ENCODE measurements around the gene KAZALD1. TPM values are rescaled to one million over a fixed set of nuclear protein-coding genes. Genes with fewer than 3 reads are reported as not detected.

KAZALD1 gene
- total RNA-seq, 4 donors from 2014 or later: 1.0 to 4.0 (median 2.6) TPM

- DNase-seq (ENCODE audit: extremely low spot score): no peak
- Histone ChIP-seq H3K36me3 (no peaks in the 10 kb centered on the region), H3K4me3 (no peak overlapping the region), H3K27me3 (peaks cover 0 to 70% (median 48%) of the 10 kb centered on the region in 4 donors), H3K4me1 (peaks cover 13 to 28% (median 23%) of the 10 kb centered on the region in 4 donors), H3K27ac (replicated peaks in 1 of 4) (no peak overlapping the region), H3K9me3 (no peaks in the 10 kb centered on the region)
- TF ChIP-seq POLR2A (IDR thresholded peaks at IDR 0.05; ENCODE audit: low read depth) (no peak), EP300 (IDR thresholded peaks at IDR 0.05) (no peak), POLR2AphosphoS5 (IDR thresholded peaks at IDR 0.05) (no peak), CTCF (IDR thresholded peaks at IDR 0.05) (no peak)
- 20% methylated on average over 54 of the region's 62 CpGs for WGBS
- intact Hi-C loops (cut with DNase I): no loop called here
Measured at GRCh38 chr10:101047961-101048892, 13.6 kb upstream of the KAZALD1 start.

- intact Hi-C loops (cut with DNase I): no loop called here
- DNase-seq (ENCODE audit: extremely low spot score): no peak
- WGBS: 26% methylated on average over 11 of the region's 42 CpGs
- Histone ChIP-seq H3K9me3 (no peaks in the 10 kb centered on the region), H3K27ac (replicated peaks in 1 of 4) (no peak overlapping the region), H3K4me1 (peaks cover 8 to 24% (median 18%) of the 10 kb centered on the region in 4 donors), H3K36me3 (no peaks in the 10 kb centered on the region), H3K4me3 (peak overlapping the region in 3 of 4 donors; percentile 26 to 37 (median 28)), H3K27me3 (peaks cover 0 to 75% (median 48%) of the 10 kb centered on the region in 4 donors)
- TF ChIP-seq POLR2AphosphoS5 (IDR thresholded peaks at IDR 0.05) (no peak), CTCF (IDR thresholded peaks at IDR 0.05) (peak; percentile 71 to 94 (median 78))
Measured at GRCh38 chr10:101050208-101051069, 11.3 kb upstream of the KAZALD1 start.

- H3K27ac ChIP-seq (replicated peaks in 1 of 4): no peak overlapping the region
- no peak overlapping the region for H3K4me3 ChIP-seq
- no peak for DNase-seq (ENCODE audit: extremely low spot score)
- intact Hi-C loops (cut with DNase I): no loop called here
- TF ChIP-seq POLR2AphosphoS5 (IDR thresholded peaks at IDR 0.05): no peak
- TF ChIP-seq CTCF (IDR thresholded peaks at IDR 0.05): no peak
- TF ChIP-seq EP300 (IDR thresholded peaks at IDR 0.05): no peak
- no peak for TF ChIP-seq POLR2A (IDR thresholded peaks at IDR 0.05; ENCODE audit: low read depth)
- H3K4me1 ChIP-seq: peaks cover 8 to 24% (median 18%) of the 10 kb centered on the region in 4 donors
- H3K9me3 ChIP-seq: no peaks in the 10 kb centered on the region
- H3K36me3 ChIP-seq: no peaks in the 10 kb centered on the region
- H3K27me3 ChIP-seq: peaks cover 0 to 60% (median 41%) of the 10 kb centered on the region in 4 donors
- 94% methylated on average over 2 of the region's 3 CpGs for WGBS
Measured at GRCh38 chr10:101052285-101052684, 9.5 kb upstream of the KAZALD1 start.

GRCh38 chr10:101053516-101053915 is 8.3 kb upstream of the KAZALD1 start:
- no peak for TF ChIP-seq POLR2A (IDR thresholded peaks at IDR 0.05; ENCODE audit: low read depth)
- no peak for TF ChIP-seq CTCF (IDR thresholded peaks at IDR 0.05)
- TF ChIP-seq EP300 (IDR thresholded peaks at IDR 0.05): no peak
- TF ChIP-seq POLR2AphosphoS5 (IDR thresholded peaks at IDR 0.05): no peak
- intact Hi-C loops (cut with DNase I): no loop called here
- H3K36me3 ChIP-seq: no peaks in the 10 kb centered on the region
- peaks cover 0 to 47% (median 30%) of the 10 kb centered on the region in 4 donors for H3K27me3 ChIP-seq
- no peak overlapping the region for H3K4me3 ChIP-seq
- H3K9me3 ChIP-seq: no peaks in the 10 kb centered on the region
- peaks cover 8 to 17% (median 11%) of the 10 kb centered on the region in 4 donors for H3K4me1 ChIP-seq
- no peak for DNase-seq (ENCODE audit: extremely low spot score)
- no peak overlapping the region for H3K27ac ChIP-seq (replicated peaks in 1 of 4)
